HUES48 (cell line): ENCODE results near the gene RAB6B.

Experiments
- H3K27ac ChIP-seq: one replicate; pipeline ENCODE4 v1.7.0; 2013; ENCODE audit warnings: low read depth, low read length, inconsistent platforms
- H3K27me3 ChIP-seq: 2 replicates; pipeline ENCODE4 v1.6.1; 2013; ENCODE audit warnings: mild to moderate bottlenecking, low read length; ENCODE audit not compliant: control insufficient read depth, insufficient read depth
- H3K36me3 ChIP-seq: 2 replicates; pipeline ENCODE4 v1.6.1; 2013; ENCODE audit warnings: low read length; ENCODE audit not compliant: control insufficient read depth, insufficient read depth
- H3K4me1 ChIP-seq: 2 replicates; pipeline ENCODE4 v1.6.1; 2013; ENCODE audit warnings: mild to moderate bottlenecking, low read length; ENCODE audit not compliant: control insufficient read depth, insufficient read depth
- H3K4me3 ChIP-seq: 2 replicates; pipeline ENCODE4 v1.5.1; 2013; ENCODE audit warnings: mild to moderate bottlenecking, low read depth, low read length
- H3K9ac ChIP-seq: 2 replicates; pipeline ENCODE4 v1.6.1; 2013; ENCODE audit warnings: mild to moderate bottlenecking, low read depth, low read length, moderate library complexity
- H3K9me3 ChIP-seq: 2 replicates; pipeline ENCODE4 v1.6.1; 2013; ENCODE audit warnings: low read length; ENCODE audit not compliant: control insufficient read depth, insufficient read depth

The RAB6B gene

DNA sequence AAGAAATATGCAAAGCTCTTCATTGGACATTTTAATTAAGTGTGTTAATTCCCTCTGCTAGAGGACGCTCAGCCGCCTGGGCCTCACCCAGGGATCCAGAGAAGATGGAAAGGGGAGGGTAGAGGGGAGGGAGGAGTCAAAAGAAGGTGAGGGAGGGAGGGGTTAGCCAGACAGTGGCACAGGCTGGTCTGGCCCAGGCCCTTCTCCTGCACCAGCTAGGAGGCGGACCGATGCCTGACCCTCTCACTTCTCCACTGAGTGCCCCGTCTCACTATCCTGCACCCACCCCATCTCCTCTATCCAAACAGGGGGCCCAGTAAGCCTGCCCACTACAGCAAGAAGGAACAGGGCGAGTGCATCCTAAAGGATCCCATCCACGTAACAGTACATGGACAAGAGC, 22.9 kb downstream of the RAB6B start:
- no peaks in the 10 kb centered on the region for H3K36me3 ChIP-seq

DNA sequence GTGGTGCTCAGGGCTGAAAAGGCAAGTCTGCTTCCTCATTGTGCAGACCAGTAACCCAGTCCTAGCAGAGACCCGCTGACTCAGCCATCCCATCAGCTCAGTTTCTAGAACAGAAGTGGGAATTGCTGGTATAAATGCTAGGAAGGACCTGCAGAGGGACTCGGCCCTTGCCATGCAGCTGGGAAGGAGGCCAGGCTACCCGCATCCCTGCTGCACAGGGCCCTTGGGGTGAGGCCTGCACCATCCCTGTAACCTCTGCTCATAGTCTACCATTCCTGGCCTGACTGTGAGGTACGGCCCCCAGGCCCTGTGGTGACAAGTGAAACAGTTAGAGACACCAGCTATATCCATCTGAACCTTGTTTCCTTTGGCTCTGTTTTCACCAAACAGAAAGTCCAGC, 23.5 kb downstream of the RAB6B start:
- H3K9me3 ChIP-seq, result no peaks in the 10 kb centered on the region
- H3K36me3 ChIP-seq, result no peaks in the 10 kb centered on the region
- no peak overlapping the region for H3K9ac ChIP-seq
- peaks cover 4% of the 10 kb centered on the region; the same call in 1 of the 2 replicates for H3K4me1 ChIP-seq
- H3K4me3 ChIP-seq, result no peak overlapping the region
- no peak overlapping the region for H3K27ac ChIP-seq
- H3K27me3 ChIP-seq, result no peaks in the 10 kb centered on the region

More for the DNA sequence above, 22.9 kb downstream of the RAB6B start:
- H3K27me3 ChIP-seq, result no peaks in the 10 kb centered on the region
- H3K9ac ChIP-seq, result no peak overlapping the region
- no peak overlapping the region for H3K4me3 ChIP-seq
- no peaks in the 10 kb centered on the region for H3K9me3 ChIP-seq
- H3K27ac ChIP-seq, result no peak overlapping the region
- peaks cover 4% of the 10 kb centered on the region; the same call in 1 of the 2 replicates for H3K4me1 ChIP-seq

DNA sequence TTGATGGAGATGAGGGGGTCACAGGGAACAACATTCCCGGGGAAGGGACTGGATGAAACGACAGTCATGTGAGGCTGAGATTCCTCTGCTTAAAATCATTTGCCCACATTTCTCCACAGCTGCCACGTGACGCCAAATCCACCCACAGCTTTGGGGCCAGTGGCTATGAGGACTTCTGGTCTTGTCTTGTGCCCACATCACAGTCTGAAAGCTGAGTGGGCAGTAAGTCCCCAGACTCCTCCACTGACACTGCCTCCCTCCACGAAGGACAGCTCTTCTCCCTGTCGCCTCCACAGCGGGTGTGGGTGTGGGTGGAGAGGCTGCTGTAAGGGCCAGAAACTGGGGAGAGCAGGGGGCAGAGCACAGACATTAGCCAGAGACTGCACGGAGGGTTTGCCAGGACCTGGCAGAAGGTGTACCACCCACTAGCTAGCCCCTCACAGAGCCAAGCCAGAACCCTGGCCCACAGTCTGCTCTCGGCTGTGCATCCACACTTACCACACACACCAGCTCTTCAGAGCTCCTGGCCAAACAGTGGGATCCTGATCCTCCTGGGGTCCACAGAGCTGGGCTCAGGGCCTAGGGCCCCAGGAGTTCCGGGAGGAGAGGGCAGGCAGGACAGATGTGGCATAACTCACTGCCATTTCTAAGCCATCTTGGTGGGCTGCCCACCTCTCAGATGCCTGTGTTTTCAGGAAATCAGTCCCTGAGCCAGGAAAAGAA, 24.2 kb downstream of the RAB6B start:
- peaks cover 4% of the 10 kb centered on the region; the same call in 1 of the 2 replicates for H3K4me1 ChIP-seq
- H3K27ac ChIP-seq, result no peak overlapping the region
- H3K27me3 ChIP-seq, result no peaks in the 10 kb centered on the region
- H3K9ac ChIP-seq, result no peak overlapping the region
- no peaks in the 10 kb centered on the region for H3K36me3 ChIP-seq
- no peak overlapping the region for H3K4me3 ChIP-seq
- H3K9me3 ChIP-seq, result no peaks in the 10 kb centered on the region

DNA sequence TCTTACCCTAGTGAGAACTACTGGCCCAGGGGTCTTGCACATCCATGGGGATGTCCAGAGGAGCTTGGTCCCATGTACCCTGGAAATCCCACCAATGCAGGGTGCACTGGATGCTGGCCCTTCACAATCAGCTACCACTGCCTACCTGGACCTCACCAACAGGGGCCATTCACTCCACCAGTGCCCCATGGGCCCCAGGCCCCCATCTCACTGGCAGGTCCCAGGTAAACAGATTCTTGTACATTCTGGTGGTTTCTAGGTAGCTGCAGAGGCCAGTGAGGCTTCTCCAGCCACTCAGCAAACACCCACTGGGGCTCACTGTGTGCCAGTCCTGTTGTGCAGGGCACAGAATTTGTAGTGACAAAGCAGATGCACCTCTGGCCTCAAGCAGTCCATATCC, 24.9 kb downstream of the RAB6B start:
- Histone ChIP-seq H3K27ac (no peak overlapping the region), H3K4me3 (no peak overlapping the region), H3K27me3 (no peaks in the 10 kb centered on the region), H3K4me1 (peaks cover 4% of the 10 kb centered on the region; the same call in 1 of the 2 replicates), H3K9ac (no peak overlapping the region), H3K36me3 (no peaks in the 10 kb centered on the region), H3K9me3 (no peaks in the 10 kb centered on the region)

DNA sequence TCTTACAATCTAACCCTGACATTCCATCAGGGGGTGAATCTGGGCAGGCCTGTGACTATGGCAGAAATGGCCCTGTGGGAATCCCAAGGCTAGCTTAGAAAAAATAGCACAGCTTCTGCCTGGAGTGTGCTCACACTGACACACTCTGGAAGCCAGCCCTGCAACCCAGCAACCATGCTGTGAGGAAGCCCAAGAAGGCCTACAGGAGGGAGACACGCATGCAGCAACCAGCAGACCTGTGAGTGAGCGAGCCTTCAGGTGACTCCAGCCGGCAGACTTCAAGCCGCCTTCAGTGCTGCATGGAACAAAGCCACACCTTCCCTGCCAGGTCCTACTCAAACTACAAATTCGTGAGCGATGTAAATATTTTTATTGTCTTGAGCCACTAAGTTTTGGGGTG, 26.1 kb downstream of the RAB6B start:
- Histone ChIP-seq H3K36me3 (no peaks in the 10 kb centered on the region), H3K27me3 (no peaks in the 10 kb centered on the region), H3K27ac (no peak overlapping the region), H3K9ac (no peak overlapping the region), H3K9me3 (no peaks in the 10 kb centered on the region), H3K4me3 (no peak overlapping the region), H3K4me1 (peaks cover 4% of the 10 kb centered on the region; the same call in 1 of the 2 replicates)

DNA sequence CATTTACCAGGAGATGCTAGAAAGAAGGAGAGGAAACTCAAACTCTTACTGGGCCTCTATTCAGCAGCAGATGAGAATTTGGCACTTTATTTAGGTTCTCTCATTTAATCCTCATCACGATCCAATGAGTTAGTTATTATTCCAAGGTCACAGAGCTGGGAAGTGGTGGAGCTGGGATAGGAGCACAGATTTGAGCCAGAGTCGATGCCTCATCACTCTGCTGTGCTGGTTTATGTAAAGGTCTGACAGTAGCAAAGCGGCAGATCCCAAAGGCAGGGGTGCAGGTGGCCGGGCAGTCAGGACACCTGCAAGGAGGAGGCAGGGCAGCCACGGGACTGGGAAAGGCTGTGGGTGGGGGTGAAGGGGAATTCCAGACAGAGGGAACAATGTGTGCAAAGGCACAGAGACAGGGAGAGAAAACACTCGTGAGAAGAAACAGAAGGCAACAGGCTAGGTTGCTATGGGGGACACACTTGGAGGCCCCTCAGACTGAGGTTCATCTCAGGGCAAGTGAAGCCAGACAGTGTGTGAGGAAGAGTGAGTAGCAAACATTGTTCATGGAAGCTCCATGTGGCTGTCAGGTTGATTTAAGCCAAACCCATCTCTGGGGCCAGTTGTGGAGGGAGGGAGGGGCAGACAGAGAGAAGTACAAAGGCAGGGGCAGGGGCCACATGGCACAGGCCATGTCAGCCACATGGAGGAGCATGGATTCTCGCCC, 26.8 kb downstream of the RAB6B start:
- H3K9me3 ChIP-seq, result no peaks in the 10 kb centered on the region
- no peak overlapping the region for H3K4me3 ChIP-seq
- no peaks in the 10 kb centered on the region for H3K27me3 ChIP-seq
- H3K36me3 ChIP-seq, result no peaks in the 10 kb centered on the region
- peaks cover 4% of the 10 kb centered on the region; the same call in 1 of the 2 replicates for H3K4me1 ChIP-seq
- no peak overlapping the region for H3K9ac ChIP-seq
- H3K27ac ChIP-seq, result no peak overlapping the region

DNA sequence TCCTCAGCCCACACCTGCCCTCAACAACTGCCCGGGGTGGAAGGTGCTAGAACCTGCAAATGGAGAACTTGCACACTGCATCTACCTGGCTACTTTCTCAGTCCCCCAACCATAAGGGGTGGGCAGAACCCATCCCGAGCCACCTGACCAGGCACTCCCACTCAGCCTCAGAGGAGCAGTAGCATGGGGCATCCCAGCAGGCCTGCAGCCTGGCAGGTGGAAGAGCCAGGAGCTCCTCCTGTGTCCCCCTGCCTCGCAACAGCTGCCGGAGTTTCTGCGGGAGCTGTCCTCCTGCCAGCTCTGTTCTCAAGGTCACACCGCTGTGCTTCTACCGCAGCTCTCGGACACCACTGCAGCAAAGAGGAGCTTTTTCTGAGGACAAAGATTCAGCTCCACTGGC, 27.5 kb downstream of the RAB6B start:
- Histone ChIP-seq H3K27me3 (no peaks in the 10 kb centered on the region), H3K27ac (no peak overlapping the region), H3K4me3 (no peak overlapping the region), H3K9me3 (no peaks in the 10 kb centered on the region), H3K36me3 (no peaks in the 10 kb centered on the region), H3K9ac (no peak overlapping the region), H3K4me1 (peaks cover 4% of the 10 kb centered on the region; the same call in 1 of the 2 replicates)

DNA sequence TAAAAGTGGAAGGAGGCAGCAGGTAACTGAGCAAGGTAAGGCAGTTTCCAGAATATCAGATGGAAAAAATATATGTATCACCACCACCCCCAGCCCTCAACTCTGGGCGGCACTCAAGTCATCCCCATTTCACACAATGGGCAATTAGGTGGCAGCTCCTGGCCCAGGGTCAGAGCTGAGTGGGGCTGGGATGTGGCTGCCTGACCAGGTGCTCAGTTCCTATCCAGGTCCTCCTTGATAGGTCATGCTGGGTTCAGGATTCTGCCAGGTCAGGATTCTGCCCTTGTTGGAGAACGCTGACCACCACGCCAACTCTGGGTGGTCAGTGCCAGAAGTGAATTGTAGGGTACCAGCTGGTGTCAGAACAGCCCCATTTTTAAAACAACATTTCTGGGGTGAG, 29.5 kb downstream of the RAB6B start:
- Histone ChIP-seq H3K4me3 (no peak overlapping the region), H3K4me1 (no peaks in the 10 kb centered on the region), H3K27ac (no peak overlapping the region), H3K9me3 (no peaks in the 10 kb centered on the region), H3K9ac (no peak overlapping the region), H3K27me3 (no peaks in the 10 kb centered on the region), H3K36me3 (no peaks in the 10 kb centered on the region)

DNA sequence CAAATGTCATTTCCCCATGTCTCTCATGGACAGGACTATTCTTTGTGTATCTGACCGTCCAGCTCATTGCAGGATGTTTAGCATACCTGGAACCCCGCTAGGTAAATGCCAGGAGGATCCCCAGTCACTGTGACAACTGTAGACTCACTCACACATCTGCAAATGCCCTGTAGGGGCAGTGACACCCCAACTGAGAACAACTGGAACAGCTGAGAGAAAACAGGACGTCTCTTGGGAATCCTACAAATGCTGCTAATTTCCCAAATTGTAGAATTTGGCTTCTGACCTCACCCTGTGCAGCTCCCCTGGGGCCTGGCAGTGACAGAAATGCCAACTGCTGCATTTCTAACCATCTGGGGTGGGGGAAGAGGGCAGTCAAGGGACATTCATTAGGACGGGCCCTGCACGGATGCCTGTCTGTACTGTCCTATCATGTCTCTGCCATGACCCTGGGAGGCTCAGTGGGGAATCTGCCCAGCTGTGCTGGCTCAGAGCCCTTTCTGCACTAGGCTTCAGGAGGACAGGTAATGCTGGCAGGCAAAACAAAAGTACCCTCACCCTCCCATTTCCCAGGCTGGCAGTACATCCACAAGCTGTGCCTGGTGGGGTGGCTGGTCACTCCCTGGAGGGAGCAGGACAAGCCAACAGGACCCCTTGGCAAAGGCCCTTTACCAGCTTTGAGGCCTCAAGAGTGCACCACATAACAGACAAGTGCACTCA, 30.4 kb downstream of the RAB6B start:
- Histone ChIP-seq H3K4me1 (no peaks in the 10 kb centered on the region), H3K9me3 (no peaks in the 10 kb centered on the region), H3K9ac (no peak overlapping the region), H3K36me3 (no peaks in the 10 kb centered on the region), H3K27me3 (no peaks in the 10 kb centered on the region), H3K4me3 (no peak overlapping the region), H3K27ac (no peak overlapping the region)

DNA sequence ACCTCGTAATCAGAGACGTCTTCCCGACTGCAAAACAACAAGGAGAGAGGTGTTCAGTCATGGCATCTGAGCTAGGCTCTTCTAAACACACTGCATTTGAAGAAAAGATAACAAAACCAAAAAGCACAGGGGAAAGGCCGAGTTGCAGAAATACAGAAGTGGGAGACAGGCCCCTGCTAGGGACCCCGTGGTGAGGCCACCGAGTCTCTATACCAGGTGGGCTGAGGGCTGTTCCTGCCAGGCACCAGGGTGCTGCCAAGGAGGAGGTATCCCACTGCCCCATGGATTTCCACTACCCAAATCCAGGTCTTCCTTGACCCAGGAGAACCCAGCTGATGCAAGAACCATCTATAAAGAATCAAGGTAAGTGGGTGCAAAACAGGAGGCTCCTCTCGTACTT, 31.1 kb downstream of the RAB6B start:
- Histone ChIP-seq H3K27ac (no peak overlapping the region), H3K9me3 (no peaks in the 10 kb centered on the region), H3K4me3 (no peak overlapping the region), H3K9ac (no peak overlapping the region), H3K36me3 (no peaks in the 10 kb centered on the region), H3K4me1 (no peaks in the 10 kb centered on the region), H3K27me3 (no peaks in the 10 kb centered on the region)

DNA sequence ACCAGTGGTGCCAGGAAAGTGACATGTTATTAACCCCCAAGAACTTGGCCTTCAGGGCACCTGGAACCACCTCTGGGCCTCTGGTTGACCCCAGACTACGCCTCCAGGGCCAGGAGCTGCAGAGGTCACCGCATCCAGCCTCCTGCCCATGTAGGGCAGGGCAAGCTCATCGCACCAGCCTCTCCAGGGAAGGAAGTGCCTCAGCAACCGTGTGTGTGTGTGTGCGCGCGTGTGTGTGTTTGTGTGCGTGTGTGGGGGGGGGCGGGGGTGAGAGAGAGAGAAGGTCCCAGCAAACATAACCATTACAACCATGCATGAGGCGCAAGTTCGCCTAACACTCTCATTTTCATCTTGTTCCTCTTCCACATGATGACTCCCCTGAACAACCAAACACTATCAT, 31.8 kb downstream of the RAB6B start:
- no peak overlapping the region for H3K27ac ChIP-seq
- H3K4me1 ChIP-seq, result no peaks in the 10 kb centered on the region
- no peaks in the 10 kb centered on the region for H3K27me3 ChIP-seq
- H3K36me3 ChIP-seq, result no peaks in the 10 kb centered on the region
- H3K4me3 ChIP-seq, result no peak overlapping the region
- H3K9me3 ChIP-seq, result no peaks in the 10 kb centered on the region
- no peak overlapping the region for H3K9ac ChIP-seq
